ENCODE results near the gene ZSCAN1.
A peak's percentile ranks its signal among the peaks of the same experiment; 100 is the strongest.

The ZSCAN1 gene

DNA sequence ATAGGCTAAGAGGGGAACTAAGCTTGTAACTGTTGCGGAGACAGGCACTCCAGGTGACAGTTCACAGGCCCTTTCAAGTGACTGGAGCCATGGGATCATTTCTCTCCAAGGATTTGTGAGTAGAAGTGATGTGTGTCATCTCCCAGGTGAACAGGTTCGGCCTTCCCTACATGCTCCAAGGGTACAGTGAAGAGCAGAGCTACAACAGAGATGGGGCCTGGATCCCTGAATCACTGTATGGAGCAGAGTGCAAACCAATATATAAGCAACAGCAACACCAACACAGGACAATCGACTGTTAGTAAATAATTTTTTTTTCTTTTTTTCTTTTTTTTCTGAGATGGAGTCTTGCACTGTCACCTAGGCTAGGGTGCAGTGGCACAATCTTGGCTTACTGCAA lies 49.2 kb downstream of the ZSCAN1 start:
- no peak for DNase-seq (ENCODE audit: low read depth in 2 of 2, low spot score in 1 of 2)

DNA sequence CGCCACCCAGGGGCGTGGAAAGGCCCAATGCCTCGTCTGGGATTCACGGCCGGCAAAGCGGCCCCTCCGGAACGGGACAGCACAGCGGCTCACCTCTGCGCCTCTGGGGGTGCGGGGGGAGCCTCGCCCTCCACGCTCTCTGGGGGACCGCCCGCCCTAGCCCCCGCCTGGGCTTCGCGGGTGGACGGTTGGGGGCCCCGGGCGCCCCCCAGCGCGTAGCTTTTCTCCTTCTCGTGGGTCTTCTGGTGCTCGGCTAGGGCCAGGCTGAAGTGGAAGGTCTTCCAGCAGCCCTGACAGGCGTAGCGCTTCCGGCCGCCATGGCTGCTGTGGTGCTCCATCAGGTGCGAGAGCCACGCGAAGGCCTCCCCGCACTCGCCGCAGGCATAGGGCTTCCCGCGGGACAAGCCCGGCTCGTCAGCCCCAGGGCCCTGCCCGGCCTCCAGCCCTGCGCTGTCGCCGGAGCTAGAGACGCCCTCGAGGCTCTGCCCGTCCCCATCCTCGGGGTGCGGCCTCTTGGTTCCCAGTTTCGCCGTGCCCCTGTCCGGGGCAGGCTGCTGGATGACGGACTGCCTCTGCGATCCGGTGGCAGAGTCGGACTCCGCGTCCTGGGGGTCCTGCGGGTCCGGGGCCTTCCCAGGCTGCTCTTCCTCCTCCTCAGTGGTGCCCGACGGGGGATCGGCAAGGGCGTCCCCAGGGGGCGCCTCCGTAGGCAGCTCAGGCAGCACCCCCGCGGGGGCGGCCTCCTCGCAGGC lies 50.9 kb downstream of the ZSCAN1 start:
- no peak for DNase-seq (ENCODE audit: low read depth in 2 of 2, low spot score in 1 of 2)

DNA sequence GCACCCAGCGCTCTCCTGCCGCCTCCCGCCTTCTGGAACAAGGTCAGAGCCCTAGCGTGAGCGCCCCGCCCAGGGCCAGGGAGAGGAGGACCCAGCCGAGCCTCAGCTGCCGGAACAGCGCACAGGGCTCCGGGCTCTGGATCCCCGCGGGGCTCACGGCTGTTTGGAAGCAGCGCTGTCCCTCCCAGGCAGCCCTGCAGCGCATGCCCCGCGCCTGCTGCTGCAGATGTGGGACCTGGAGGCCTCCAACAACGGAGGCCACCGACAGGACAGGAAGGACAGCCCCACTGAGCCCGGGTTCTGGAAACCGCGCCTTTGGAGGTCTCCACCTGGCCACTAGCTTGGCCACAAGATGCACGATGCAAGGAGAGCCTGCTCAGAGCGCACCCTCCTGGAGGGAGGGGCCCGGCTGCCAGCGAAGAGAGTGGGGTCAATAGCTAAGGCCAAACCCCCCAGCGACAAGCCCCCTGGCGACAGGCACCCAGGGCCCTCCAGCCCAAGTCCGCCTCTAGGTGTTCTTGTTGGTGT lies 51.6 kb downstream of the ZSCAN1 start:
- no peak for DNase-seq (ENCODE audit: low read depth in 2 of 2, low spot score in 1 of 2)

DNA sequence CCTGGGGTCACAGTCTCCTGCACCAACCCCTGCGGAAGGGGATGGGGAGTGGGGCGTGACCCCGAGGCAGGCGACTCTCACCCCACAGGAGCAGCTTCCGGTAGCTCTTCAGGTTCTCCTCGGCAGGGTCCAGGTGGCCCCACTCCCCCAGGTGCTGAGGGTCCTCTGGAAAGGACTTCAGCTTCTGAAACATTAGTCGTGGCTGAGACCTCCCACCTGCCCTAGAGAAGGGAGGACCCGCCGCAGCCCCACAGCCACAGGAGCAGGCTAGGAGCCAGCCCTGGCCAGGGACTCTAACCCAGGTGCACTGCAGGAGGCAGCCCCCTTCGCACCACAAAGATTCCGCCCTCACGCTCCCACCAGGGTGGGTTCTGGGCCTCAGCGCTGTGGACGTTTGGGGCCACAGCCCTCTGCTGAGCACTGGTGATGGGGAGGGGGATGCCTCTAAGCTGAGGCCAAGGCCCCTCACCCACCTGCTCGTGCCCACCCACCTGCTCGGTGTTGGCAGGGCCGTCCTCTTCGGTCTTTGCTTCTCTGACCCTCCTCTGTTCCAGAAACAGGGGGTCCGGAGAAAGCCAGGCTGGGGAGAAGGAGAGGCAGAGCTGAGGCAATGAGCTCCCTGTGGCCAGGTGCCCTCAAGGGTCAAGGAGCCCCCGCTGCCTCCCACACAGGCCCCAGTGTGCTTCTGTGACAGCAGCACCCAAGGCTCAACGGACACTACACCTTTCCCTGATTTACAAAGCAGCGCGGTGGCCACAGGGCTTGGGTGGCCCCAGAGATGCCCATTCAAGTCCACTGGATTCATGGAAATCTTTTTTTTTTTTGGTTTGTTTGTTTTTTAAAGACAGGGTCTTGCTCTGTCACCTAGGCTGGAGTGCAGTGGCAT lies 53.2 kb downstream of the ZSCAN1 start:
- DNase-seq (ENCODE audit: low read depth in 2 of 2, low spot score in 1 of 2) = no peak

DNA sequence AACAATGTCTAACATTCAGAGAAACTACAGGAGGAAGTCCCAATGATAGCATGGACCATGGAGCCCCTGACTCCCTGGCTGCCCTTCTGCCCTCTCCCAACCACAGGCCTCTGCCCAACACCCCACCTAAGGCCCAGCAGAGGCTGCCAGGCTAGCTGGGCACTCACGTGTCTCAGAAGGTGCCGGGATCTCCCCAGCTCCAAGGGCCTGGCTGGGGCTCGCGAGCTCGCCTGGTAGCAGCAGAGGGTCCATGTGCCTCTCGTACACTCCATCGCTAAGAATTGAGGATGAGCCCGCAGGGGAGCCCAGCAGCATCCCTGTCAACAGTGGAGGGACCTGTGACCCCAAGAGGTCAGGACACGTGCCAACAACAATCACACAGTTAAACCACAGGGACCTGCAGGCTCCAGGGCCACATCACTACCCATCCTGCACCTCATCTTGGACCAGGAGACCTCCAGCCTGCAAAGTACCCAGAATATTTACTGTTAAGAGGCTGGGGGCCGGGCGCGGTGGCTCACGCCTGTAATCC lies 54.8 kb downstream of the ZSCAN1 start:
- DNase-seq (ENCODE audit: low read depth in 2 of 2, low spot score in 1 of 2) = no peak

DNA sequence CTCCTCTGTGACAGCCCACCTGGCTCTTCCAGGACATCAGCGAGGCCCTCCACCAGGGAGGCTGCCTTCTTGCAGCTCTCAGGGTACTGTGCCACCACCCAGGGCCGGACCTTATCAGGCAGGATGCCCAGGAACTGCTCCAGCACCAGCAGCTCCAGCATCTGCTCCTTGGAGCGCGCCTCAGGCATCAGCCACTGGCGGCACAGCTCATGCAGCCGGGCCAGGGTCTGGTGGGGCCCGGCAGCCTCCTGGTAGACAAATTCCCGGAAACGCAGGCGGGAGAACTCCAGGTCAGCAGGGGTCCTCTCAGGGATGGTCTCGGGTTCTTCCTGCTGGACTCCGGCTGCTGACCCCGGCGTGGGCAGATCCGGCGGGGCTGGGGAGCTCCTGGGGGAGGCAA lies 56.0 kb downstream of the ZSCAN1 start:
- no peak for DNase-seq (ENCODE audit: low read depth in 2 of 2, low spot score in 1 of 2)

DNA sequence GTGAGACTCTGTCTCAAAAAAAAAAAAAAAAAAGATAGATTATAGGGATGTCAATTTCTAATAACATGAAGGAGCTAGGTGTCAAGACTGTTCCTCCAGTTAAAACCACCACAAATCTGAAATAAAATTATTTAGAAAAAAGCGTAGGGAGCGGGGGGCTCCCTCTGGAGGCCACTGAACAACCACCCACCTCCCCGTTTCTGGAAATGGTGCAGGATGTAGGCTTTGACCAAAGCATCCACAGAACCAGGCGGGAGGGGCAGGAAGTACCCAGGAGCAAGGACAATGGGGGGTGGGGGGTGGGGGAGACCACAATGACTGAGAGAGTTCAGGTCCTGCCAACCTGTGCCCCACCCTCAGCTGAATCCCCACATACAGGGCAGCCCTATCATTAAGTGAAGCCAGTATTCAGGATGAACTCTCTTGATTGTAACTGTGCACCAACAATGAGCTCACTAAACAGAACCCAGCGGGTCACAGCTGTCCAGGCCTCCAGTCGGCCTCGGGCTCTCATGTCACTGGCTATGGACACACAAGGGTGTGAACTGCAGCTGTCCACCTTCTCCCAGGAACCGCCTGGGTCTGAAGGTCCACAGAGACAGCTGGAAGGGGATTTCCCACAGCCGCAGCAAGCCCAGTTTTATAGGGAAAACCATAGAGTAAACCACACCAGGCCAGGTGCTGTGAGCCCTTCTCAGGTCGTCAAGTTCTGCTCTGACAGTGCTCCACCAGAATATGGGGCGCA lies 57.6 kb downstream of the ZSCAN1 start:
- DNase-seq (ENCODE audit: low read depth in 2 of 2, low spot score in 1 of 2) = no peak

DNA sequence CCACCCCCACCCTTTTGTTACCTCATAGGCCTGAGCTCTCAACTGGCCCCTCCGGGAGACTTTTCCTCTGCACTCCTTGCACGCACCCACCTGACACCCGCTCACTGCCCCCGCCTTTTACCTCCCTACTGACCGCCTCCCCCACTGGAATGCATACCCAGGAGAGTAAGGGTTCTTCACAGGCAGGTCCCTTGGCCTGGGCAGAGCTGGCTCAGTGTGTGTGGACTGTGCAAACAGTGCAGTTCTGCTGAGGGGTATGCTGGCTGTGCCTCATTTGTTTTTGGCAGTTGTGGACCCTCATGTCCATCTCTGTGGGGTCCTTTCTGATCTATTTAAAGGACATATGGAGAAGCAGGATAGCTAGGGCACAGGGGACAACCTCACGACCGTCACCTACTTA lies 59.2 kb downstream of the ZSCAN1 start:
- no peak for DNase-seq (ENCODE audit: low read depth in 2 of 2, low spot score in 1 of 2)

DNA sequence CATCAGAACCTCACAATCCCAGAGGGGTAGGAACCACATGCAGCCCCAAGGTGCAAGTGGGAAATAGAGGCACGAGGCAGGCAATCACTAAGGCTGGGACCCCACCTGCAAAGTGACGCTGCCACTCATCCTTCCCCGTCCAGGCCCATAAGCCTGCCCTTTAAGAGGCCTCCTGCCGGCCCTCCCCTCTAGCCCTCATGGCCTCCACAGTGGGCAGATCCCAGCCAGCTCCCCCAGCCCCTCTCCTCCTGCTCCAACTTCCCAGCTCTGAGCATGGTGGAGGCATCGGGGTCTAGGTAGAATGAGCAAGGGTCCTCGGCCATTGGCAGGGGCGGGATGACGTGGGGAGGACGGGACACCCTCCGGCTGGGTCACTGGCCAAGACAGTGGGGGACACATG lies 61.5 kb downstream of the ZSCAN1 start:
- no peak for DNase-seq (ENCODE audit: low read depth in 2 of 2, low spot score in 1 of 2)

DNA sequence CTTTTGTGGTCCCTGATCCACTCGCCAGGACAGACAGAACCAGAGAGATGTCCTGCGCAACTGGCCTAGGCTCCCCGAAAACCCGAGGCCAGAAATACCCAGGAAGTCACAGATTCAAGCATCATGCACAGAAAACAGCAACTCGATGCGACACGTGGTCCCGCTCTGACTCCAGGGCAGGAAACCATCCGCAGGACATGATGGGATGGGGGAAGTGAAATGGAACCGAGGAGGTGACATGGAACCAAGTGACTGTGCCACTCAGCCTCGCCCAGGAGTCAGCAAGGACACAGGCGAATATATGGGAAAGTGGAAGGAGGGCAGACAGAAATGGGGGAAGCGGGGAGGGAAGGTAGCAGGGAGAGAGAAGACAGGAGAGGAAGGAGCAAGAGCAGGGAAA lies 63.1 kb downstream of the ZSCAN1 start:
- no peak for DNase-seq (ENCODE audit: low read depth in 2 of 2, low spot score in 1 of 2)

DNA sequence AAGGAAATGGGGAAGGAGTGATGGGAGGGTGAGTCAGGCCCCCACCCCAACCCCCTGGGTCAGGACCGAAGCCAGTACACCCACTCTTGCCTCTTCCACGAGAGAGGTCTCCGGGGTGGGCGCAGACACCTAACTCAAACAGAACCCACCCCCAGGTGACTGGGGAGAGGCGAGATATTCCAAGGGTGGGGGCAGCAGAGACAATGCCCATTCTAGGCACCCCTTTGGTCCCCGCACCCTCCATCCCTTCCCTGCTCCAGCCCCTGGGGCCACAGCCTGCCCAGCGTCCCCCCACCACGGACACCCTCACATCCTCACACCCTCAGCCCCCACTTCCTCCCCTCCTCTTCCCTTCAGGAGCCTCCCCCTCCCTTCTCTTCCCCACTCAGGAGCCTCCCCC lies 63.5 kb downstream of the ZSCAN1 start:
- no peak for DNase-seq (ENCODE audit: low read depth in 2 of 2, low spot score in 1 of 2)

DNA sequence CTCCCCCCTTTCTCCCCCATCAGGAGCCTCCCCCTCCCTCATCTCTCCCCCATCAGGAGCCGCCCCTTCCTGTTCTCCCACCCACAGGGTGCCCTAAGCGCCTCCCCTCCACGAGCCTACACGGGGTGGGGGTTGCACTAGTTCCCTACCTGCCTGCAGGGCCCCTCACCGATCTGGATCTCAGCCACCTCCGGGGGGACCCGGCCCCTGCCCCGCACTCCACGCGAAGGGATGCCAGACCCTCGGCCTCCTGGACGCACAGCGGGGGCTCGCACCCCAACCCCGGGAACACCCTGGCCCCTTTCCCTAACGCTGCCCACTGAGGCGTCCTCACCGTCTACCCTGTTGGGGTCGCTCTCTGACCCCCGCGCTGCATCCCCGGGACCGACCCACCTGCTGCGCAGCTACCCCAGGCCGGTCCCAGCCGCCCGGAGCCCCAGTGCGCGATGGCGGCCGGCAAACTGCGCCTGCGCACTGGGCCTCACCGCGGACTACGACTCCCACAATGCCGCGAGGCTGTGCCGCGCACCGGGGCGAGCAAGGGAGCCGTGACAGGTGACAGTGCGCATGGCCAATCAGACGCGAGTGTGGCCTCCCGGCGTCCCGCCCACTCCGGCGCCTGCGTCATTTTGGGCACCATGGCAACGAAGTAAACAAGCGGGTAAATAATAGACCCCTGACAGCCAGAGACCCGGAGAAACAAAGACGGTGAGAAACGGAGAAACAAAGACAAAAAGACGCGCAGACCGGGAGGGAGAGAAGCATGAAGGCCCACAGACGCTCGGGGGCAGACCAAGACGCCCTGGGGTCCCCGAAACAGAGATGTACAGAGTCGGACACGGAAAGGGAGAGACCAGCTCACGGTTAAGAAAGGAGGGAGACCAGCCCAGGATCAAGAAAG lies 64.2 kb downstream of the ZSCAN1 start, which contains the start of gene ZSCAN18:
TSS of gene ZSCAN18 (minus strand) at position 451 of the 901 bp plus-strand sequence. CDS start 7,964 bp downstream, outside the sequence.
- peak; percentile 93 to 95 for DNase-seq (ENCODE audit: low read depth in 2 of 2, low spot score in 1 of 2)

DNA sequence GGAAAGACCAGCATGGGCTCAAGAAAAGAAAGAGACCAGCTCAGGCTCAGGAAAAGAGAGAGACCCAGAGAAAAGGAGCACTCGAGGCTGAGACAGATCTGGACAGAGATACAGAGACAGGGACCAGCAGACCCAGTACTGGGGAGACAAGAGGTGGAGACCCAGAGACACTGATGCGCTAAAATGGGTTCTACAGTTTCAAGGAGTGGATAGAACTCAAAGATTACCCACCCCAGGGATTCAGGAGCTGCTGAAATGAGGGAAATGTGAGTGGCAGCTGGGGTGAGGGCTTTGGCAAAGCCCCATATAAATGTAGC lies 64.8 kb downstream of the ZSCAN1 start:
- DNase-seq (ENCODE audit: low read depth in 2 of 2, low spot score in 1 of 2) = no peak

Data from stimulated activated CD8-positive, alpha-beta memory T cell treated with anti-CD3 and anti-CD28 coated beads, Interleukin-4, amount 100 ng/mL, for 4 hours (primary cell).